Right lobe of liver (tissue), 4 donors: ENCODE results near the gene TMEM151B.

Experiments used
- CTCF ChIP-seq, 4 donors: fragments of 200-600 bp in 3 of 4; fragments of 450-650 bp in 1 of 4; IDR thresholded peaks; one replicate each; pipeline versions ENCODE4 v1.5.1 to v1.8.0; 2016 to 2022; ENCODE audit warnings: antibody characterized with exemption in 4 of 4, mild to moderate bottlenecking in 2 of 4
- POLR2A ChIP-seq: fragments of 450-650 bp; IDR thresholded peaks from one replicate; pipeline ENCODE4 v1.6.1; 2017; ENCODE audit warnings: antibody characterized with exemption, mild to moderate bottlenecking
- donor health status: DM: no; HTN: no; CAD: no.
- donor health status: DM: no; HTN: no; CAD: no.
- donor health status: DM: no; HTN: yes; CAD: no.

- no peak for TF ChIP-seq CTCF (IDR thresholded peaks at IDR 0.05)
- TF ChIP-seq POLR2A, result no peak
Measured at GRCh38 chr6:44339763-44340625, 69.7 kb downstream of the TMEM151B start.
